Measurements from ENCODE around the gene ATP5F1D.
A peak's percentile ranks its signal among the peaks of the same experiment; 100 is the strongest.

- TF ChIP-seq CTCF (IDR thresholded peaks at IDR 0.05) (no peak), POLR2A (IDR thresholded peaks at IDR 0.05) (peak; percentile 92)
Observed at GRCh38 chr19:1249298-1249989, 7.9 kb downstream of the ATP5F1D start.

Data from adrenal gland (tissue), 5 donors.